ENCODE results near the gene PTPRN2.

Gene PTPRN2

DNA sequence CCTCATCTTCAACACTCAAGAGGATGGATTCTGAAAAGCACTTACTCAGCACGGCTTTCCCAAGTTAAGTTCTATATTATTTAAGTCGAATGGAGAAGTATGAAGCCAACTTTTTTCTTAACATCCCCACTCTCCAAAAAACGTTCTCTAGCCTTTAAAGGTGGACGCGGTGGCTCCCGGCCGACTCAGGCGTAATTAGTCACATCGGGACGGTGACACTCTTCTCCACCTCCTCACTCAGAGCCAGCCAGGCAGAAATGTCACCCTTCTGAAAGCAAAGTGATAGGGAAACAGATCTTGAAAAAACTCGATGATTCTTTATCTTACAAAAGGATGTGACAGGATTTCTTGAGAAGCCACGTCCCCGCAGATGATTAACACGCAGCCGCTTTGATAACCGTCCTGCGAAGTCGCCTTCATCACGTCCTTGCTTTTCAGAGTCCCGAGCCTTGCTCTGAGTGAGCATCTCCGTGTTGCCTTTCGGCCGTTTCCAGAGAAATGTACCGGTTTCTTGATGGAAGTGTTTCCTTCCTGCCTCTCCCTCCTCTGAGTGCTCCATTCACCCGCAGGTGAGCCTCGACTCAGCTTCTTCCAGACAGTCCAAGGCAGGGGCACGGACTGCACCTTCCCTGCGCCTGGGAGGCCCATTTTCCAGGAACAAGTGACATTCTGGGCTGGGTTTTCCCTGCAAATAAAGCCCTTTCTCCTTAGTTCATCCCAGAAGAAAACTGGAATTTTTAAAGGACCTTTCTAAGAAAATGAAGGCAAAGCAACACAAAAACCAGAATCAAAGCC, 936.1 kb downstream of the PTPRN2 start:
- Histone ChIP-seq H3K27me3 (ENCODE audit: control insufficient read depth, insufficient read depth, low read length) (no peaks in the 10 kb centered on the region), H3K9ac (ENCODE audit: low read length) (no peak overlapping the region), H3K27ac (ENCODE audit: low read depth, low read length) (no peak overlapping the region), H3K36me3 (ENCODE audit: control insufficient read depth, insufficient read depth, low read length) (no peaks in the 10 kb centered on the region), H3K4me3 (ENCODE audit: low read length) (no peak overlapping the region), H3K4me1 (ENCODE audit: control insufficient read depth, insufficient read depth, low read length) (no peaks in the 10 kb centered on the region)

DNA sequence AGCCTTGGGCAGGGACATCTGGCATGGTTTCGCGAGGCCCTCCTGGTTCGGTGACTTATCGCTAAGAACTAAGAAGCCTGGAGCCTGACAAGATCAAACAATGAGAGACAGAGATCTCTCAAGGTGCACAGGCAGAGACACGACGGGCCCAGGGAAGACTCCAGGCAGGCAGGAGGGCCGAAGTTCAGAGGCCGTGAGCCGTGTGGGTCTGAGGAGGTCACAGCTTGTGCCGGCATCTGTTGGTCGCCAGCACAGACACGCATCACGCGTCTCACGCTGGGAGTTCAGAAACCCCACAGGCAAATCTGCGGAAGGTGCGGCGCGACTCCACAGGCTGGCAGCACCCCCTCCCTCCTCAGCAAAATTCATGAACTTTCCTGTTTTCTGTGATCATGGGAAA, 936.8 kb downstream of the PTPRN2 start:
- H3K36me3 ChIP-seq (ENCODE audit: control insufficient read depth, insufficient read depth, low read length) = no peaks in the 10 kb centered on the region
- H3K27me3 ChIP-seq (ENCODE audit: control insufficient read depth, insufficient read depth, low read length) = no peaks in the 10 kb centered on the region
- no peak overlapping the region for H3K27ac ChIP-seq (ENCODE audit: low read depth, low read length)
- H3K4me3 ChIP-seq (ENCODE audit: low read length) = no peak overlapping the region
- no peak overlapping the region for H3K9ac ChIP-seq (ENCODE audit: low read length)
- H3K4me1 ChIP-seq (ENCODE audit: control insufficient read depth, insufficient read depth, low read length) = no peaks in the 10 kb centered on the region

DNA sequence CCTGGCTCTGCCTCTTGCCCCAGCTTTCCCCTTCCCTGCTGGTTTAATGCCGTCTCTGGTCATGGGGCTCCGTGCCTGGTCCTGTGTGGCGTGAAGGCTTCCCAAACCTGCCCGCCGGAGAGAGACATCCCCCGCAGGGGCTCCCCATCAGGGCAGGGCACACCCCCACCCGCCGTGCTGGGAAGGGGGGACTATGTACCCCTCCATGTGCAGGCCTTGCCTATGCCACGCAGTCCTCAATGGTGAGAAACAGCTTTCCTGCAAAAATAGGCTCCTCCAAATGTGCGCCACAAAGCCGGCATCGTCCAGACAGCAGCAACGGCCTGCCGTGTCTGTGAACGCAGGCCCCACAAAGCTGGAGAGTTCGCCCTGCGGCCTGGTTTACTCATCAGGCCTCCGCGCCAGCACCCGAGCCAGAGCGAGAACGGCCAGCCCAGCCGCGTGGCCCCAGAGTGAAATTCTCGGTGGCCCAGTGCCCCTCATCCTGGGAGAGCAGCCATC, 937.4 kb downstream of the PTPRN2 start:
- Histone ChIP-seq H3K27ac (ENCODE audit: low read depth, low read length) (no peak overlapping the region), H3K36me3 (ENCODE audit: control insufficient read depth, insufficient read depth, low read length) (no peaks in the 10 kb centered on the region), H3K4me3 (ENCODE audit: low read length) (no peak overlapping the region), H3K27me3 (ENCODE audit: control insufficient read depth, insufficient read depth, low read length) (no peaks in the 10 kb centered on the region), H3K9ac (ENCODE audit: low read length) (no peak overlapping the region), H3K4me1 (ENCODE audit: control insufficient read depth, insufficient read depth, low read length) (no peaks in the 10 kb centered on the region)

DNA sequence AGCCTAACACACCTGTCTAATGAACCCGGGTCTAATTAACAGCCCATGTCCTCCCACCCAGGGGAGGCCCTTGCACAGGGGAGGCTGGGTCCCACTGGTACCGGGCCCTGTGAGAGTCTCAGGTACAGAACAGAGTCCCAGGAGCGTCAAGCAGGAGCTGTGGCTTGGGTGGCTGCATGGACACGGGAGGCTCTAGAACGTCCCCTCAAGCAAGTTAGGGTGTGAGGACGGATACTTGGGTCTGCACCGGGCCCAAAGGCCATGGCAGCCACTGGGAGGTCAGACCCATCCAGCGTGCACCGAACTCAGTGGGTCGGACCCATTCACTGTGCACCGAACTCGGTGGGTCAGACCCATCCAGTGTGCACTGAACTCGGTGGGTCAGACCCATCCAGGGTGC, 941.1 kb downstream of the PTPRN2 start:
- H3K27ac ChIP-seq (ENCODE audit: low read depth, low read length) = no peak overlapping the region
- no peak overlapping the region for H3K9ac ChIP-seq (ENCODE audit: low read length)

DNA sequence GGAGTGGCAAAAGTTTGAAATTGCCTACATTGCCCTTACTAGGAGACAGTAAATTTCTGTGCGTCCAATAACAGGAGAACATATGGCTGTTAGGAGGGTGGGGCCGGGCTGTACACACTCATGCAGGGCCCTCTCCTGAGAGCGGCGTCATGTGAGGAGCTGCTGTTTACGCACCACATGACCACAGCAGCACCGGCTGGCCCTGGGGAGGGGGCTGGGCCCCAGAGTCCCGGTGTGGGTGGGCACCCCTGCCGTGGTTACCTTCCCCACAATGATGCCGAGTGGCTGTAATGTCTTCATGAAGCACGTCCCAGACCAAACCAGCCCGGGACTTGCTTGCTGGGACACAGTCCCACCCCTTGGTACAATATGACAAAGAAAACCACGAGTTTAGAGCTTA, 942.1 kb downstream of the PTPRN2 start:
- Histone ChIP-seq H3K27me3 (ENCODE audit: control insufficient read depth, insufficient read depth, low read length) (no peaks in the 10 kb centered on the region), H3K27ac (ENCODE audit: low read depth, low read length) (no peak overlapping the region), H3K4me3 (ENCODE audit: low read length) (no peak overlapping the region), H3K9ac (ENCODE audit: low read length) (no peak overlapping the region), H3K4me1 (ENCODE audit: control insufficient read depth, insufficient read depth, low read length) (no peaks in the 10 kb centered on the region), H3K36me3 (ENCODE audit: control insufficient read depth, insufficient read depth, low read length) (no peaks in the 10 kb centered on the region)

More for the DNA sequence above, 941.1 kb downstream of the PTPRN2 start:
- Histone ChIP-seq H3K4me1 (ENCODE audit: control insufficient read depth, insufficient read depth, low read length) (no peaks in the 10 kb centered on the region), H3K4me3 (ENCODE audit: low read length) (no peak overlapping the region), H3K36me3 (ENCODE audit: control insufficient read depth, insufficient read depth, low read length) (no peaks in the 10 kb centered on the region), H3K27me3 (ENCODE audit: control insufficient read depth, insufficient read depth, low read length) (no peaks in the 10 kb centered on the region)

DNA sequence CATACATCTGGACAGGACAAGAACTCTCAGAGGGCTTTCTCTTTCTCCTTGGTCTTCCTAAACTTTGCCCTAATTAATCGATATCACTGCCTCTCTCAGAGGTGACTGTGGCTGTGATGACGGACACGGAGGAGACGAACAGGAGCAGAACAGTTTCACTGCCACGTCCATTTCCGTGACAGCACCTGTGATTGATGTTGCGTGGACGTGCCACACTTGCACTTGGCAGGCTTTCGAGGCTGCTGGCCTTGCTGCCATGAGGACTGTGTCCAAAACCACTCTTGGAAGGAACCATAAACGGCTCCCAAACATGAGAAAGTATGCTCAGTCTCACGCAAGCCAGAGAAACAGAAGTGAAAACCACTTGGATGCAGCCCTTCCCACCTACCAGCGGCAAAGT, 942.7 kb downstream of the PTPRN2 start:
- no peaks in the 10 kb centered on the region for H3K4me1 ChIP-seq (ENCODE audit: control insufficient read depth, insufficient read depth, low read length)
- no peaks in the 10 kb centered on the region for H3K36me3 ChIP-seq (ENCODE audit: control insufficient read depth, insufficient read depth, low read length)
- no peak overlapping the region for H3K4me3 ChIP-seq (ENCODE audit: low read length)
- no peak overlapping the region for H3K9ac ChIP-seq (ENCODE audit: low read length)
- H3K27ac ChIP-seq (ENCODE audit: low read depth, low read length) = no peak overlapping the region
- H3K27me3 ChIP-seq (ENCODE audit: control insufficient read depth, insufficient read depth, low read length) = no peaks in the 10 kb centered on the region

DNA sequence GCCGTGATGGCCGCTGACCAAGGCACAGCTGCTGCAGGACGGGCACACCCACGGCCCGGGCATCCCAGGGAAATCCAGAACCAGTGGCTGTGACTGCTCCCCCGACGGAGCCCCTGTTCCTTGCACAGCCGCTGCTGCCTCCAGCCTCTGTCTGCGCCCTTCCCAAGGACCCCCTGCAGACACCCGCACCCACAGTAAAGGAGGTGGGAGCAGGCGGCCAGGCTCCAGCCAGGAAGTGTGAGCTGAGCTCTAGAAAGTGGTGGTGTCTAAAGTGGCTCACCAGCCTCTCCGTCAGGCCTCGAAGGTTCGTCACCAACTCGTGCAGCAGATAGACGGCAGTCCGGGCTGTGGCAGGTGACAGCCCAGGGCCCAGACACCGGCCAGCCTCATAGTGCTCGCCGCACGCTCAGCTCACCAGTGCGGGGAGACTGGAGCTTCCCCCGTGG, 944.1 kb downstream of the PTPRN2 start:
- Histone ChIP-seq H3K4me1 (ENCODE audit: control insufficient read depth, insufficient read depth, low read length) (no peaks in the 10 kb centered on the region), H3K27ac (ENCODE audit: low read depth, low read length) (no peak overlapping the region), H3K4me3 (ENCODE audit: low read length) (no peak overlapping the region), H3K9ac (ENCODE audit: low read length) (no peak overlapping the region), H3K36me3 (ENCODE audit: control insufficient read depth, insufficient read depth, low read length) (no peaks in the 10 kb centered on the region), H3K27me3 (ENCODE audit: control insufficient read depth, insufficient read depth, low read length) (no peaks in the 10 kb centered on the region)

DNA sequence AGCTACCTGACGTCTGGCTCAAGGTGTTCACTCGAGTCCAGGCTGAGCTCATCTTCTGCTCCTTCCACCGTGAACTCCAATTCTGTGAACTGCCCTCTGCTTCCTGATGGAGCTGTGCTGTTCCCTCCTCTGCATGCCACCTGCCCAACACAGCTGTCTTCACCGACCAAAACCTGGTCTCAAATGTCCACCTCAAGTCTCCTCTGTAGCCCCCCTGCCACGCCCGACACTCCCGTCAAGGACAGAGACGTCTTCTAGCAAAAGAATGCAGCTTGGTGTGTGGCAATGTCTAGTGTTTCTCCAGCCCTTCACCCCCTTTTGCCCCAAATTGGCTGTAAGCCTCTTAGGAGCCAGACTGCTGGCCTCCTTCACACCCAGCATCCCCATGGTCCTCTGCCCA, 945.8 kb downstream of the PTPRN2 start:
- H3K4me1 ChIP-seq (ENCODE audit: control insufficient read depth, insufficient read depth, low read length) = no peaks in the 10 kb centered on the region
- H3K27me3 ChIP-seq (ENCODE audit: control insufficient read depth, insufficient read depth, low read length) = no peaks in the 10 kb centered on the region
- no peak overlapping the region for H3K4me3 ChIP-seq (ENCODE audit: low read length)
- no peak overlapping the region for H3K27ac ChIP-seq (ENCODE audit: low read depth, low read length)
- no peak overlapping the region for H3K9ac ChIP-seq (ENCODE audit: low read length)
- H3K36me3 ChIP-seq (ENCODE audit: control insufficient read depth, insufficient read depth, low read length) = no peaks in the 10 kb centered on the region

DNA sequence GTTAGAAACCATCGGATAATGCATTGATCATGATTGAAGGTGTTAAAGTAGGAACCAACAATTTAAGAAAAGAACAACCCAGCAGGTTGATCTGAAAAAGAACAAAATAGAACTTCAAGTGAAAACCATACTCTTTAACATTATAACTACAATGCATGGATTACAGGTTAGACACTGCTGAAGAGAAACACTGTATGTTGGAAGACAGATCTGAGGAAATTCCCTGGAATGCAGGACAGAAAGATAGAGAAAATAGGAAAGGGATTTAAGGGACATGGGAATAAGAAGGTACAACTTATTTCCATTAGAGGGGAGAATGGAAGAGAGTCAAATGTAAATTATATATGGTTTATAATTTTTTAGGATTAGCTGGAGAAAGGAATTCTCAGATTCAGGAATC, 947.5 kb downstream of the PTPRN2 start:
- no peaks in the 10 kb centered on the region for H3K4me1 ChIP-seq (ENCODE audit: control insufficient read depth, insufficient read depth, low read length)
- no peak overlapping the region for H3K4me3 ChIP-seq (ENCODE audit: low read length)
- H3K36me3 ChIP-seq (ENCODE audit: control insufficient read depth, insufficient read depth, low read length) = no peaks in the 10 kb centered on the region
- no peaks in the 10 kb centered on the region for H3K27me3 ChIP-seq (ENCODE audit: control insufficient read depth, insufficient read depth, low read length)
- H3K27ac ChIP-seq (ENCODE audit: low read depth, low read length) = no peak overlapping the region
- H3K9ac ChIP-seq (ENCODE audit: low read length) = no peak overlapping the region

DNA sequence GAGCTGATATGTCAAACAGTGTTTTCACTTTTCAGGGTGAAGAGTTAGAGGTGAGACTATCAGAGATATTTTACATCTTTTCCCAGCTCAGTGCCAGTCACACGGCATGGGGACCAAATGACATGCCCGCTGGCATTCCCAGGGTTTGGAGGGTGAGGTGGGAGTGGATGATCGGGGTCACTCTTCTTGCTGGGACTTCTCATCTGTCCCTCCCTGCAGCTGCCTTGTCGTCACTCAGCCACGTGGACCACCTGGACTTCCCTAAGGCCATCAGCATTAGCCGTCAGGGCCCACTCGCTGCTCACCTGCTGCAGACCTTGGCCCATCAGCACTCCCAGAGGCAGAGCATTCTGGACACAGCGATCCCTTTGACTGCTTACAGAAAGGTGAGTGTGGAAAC, 949.1 kb downstream of the PTPRN2 start:
- Histone ChIP-seq H3K27ac (ENCODE audit: low read depth, low read length) (no peak overlapping the region), H3K4me3 (ENCODE audit: low read length) (no peak overlapping the region), H3K36me3 (ENCODE audit: control insufficient read depth, insufficient read depth, low read length) (no peaks in the 10 kb centered on the region), H3K9ac (ENCODE audit: low read length) (no peak overlapping the region), H3K27me3 (ENCODE audit: control insufficient read depth, insufficient read depth, low read length) (peaks cover 6% of the 10 kb centered on the region), H3K4me1 (ENCODE audit: control insufficient read depth, insufficient read depth, low read length) (no peaks in the 10 kb centered on the region)

DNA sequence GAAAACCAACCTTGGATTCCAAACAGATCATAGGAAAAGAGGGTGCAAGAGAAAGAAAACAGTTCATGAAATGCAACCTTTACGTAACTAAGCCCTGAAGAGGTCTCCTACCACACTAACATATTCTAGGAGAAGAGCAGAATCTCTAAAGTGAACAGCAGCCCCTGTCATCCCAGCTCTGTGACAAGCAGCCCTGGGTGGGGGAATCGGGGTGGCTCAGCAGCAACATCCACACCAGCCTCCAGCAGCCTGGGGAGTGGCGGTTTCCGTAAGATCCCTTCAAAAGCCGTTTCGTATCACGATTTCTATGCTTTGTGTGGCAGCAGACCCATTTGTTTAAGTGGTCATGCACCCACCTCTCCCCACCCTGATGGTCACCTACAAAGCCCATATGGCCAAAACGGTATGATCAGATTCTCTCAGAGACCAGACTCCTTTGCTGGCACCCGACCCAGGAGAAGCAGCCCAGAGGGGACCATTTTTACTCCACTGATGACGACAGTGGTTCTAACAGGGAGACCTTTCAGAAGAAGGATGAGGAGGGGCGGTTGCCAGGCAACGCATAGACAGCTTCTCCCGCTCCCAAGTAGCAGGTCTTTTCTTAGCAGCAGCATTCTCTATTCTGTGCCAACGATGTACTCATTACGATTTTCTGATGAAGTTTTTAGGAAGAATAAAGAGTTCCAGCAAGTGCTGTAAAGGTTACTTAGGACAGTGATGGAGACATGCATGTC, 950.2 kb downstream of the PTPRN2 start:
- no peaks in the 10 kb centered on the region for H3K4me1 ChIP-seq (ENCODE audit: control insufficient read depth, insufficient read depth, low read length)
- H3K4me3 ChIP-seq (ENCODE audit: low read length) = no peak overlapping the region
- no peaks in the 10 kb centered on the region for H3K36me3 ChIP-seq (ENCODE audit: control insufficient read depth, insufficient read depth, low read length)
- H3K9ac ChIP-seq (ENCODE audit: low read length) = no peak overlapping the region
- no peak overlapping the region for H3K27ac ChIP-seq (ENCODE audit: low read depth, low read length)
- H3K27me3 ChIP-seq (ENCODE audit: control insufficient read depth, insufficient read depth, low read length) = peaks cover 6% of the 10 kb centered on the region

DNA sequence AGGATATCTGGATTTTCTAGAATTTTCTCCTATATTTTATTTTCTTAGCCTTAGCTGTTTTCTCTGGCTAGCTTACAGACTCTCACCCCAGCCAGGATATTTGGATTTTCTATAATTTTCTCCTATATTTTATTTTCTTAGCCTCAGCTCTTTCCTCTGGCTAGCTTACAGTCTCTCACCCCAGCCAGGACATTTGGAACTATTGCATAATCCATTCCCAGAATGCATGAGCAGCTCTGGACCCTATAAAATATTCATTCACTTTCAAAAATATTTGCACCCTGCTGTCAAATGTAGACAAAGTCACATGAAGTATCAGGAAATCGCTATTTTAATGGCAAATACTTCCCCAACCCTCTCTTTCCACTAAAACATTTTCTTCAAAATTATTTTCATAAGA, 952.0 kb downstream of the PTPRN2 start:
- Histone ChIP-seq H3K4me3 (ENCODE audit: low read length) (no peak overlapping the region), H3K27me3 (ENCODE audit: control insufficient read depth, insufficient read depth, low read length) (peaks cover 6% of the 10 kb centered on the region), H3K36me3 (ENCODE audit: control insufficient read depth, insufficient read depth, low read length) (no peaks in the 10 kb centered on the region)

DNA sequence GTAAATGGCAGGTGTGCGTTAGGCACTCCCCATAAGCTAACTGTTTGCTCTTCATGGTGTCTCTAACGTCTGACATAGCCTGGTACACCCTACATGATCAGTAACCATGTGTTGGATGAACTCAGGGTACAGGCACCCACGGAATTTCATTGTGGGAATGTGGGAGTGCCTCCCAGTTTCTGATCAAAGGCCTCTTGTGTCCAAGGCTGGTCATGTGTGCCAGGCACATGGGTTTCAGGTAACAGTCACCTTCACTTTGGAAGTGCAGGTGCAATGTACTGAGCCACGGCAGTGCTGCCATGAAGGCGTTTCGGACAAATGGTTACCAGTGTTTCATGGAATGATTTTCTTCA, 952.5 kb downstream of the PTPRN2 start:
- no peak overlapping the region for H3K4me3 ChIP-seq (ENCODE audit: low read length)
- no peaks in the 10 kb centered on the region for H3K4me1 ChIP-seq (ENCODE audit: control insufficient read depth, insufficient read depth, low read length)
- no peak overlapping the region for H3K9ac ChIP-seq (ENCODE audit: low read length)
- no peaks in the 10 kb centered on the region for H3K36me3 ChIP-seq (ENCODE audit: control insufficient read depth, insufficient read depth, low read length)
- peaks cover 6% of the 10 kb centered on the region for H3K27me3 ChIP-seq (ENCODE audit: control insufficient read depth, insufficient read depth, low read length)
- no peak overlapping the region for H3K27ac ChIP-seq (ENCODE audit: low read depth, low read length)

More for the DNA sequence above, 952.0 kb downstream of the PTPRN2 start:
- Histone ChIP-seq H3K4me1 (ENCODE audit: control insufficient read depth, insufficient read depth, low read length) (no peaks in the 10 kb centered on the region), H3K9ac (ENCODE audit: low read length) (no peak overlapping the region), H3K27ac (ENCODE audit: low read depth, low read length) (no peak overlapping the region)
